Pancreas (tissue), 10 donors: ENCODE results near the gene PLCB2. TPM values are rescaled to one million over a fixed set of nuclear protein-coding genes. Genes with fewer than 3 reads are reported as not detected.
A peak's percentile ranks its signal among the peaks of the same experiment; 100 is the strongest.

Experiments
- ATAC-seq, 4 donors: fragments of 200-7000 bp; cut with Tn5 transposase; one replicate each; pipeline versions ENCODE4 v1.8.0 to v1.9.1; 2020; ENCODE audit warnings: mild to moderate bottlenecking in 4 of 4, moderate library complexity in 4 of 4
- DNase-seq, 6 donors: peaks; one replicate each; pipeline ENCODE4 v3.0.0-alpha.2; 2020
- FAIRE-seq: peaks from 2 replicates; lab custom pipeline; 2012; peaks lifted over from hg19 to GRCh38; lab: Jason Lieb, UNC
- H3K27ac ChIP-seq, 4 donors: fragments of 200-600 bp; sonication (generic); 1 replicate in 3 of 4; 2 replicates in 1 of 4; pipeline versions ENCODE4 v1.5.0 to v1.8.0; 2020
- H3K27me3 ChIP-seq, 4 donors: fragments of 200-600 bp; one replicate each; pipeline ENCODE4 v1.8.0; 2021
- H3K36me3 ChIP-seq, 3 donors: fragments of 200-600 bp; sonication (generic) in 1 of 3; one replicate each; pipeline versions ENCODE4 v1.5.0 to v1.8.0; 2020 to 2021
- H3K4me1 ChIP-seq, 3 donors: fragments of 200-600 bp; one replicate each; pipeline ENCODE4 v1.8.0; 2021
- H3K4me3 ChIP-seq, 4 donors: fragments of 200-600 bp; sonication (generic) in 2 of 4; one replicate each; pipeline versions ENCODE4 v1.5.0 to v1.8.0; 2020 to 2021
- H3K9me3 ChIP-seq, 4 donors: fragments of 200-600 bp; one replicate each; pipeline ENCODE4 v1.8.0; 2021
- WGBS, 2 donors: extraction: QIAGEN DNeasy Blood & Tissue Kit; methylation state at CpG; one replicate each; pipeline ENCODE4 v1.1.7; 2013; 5-methylcytosine and 5-hydroxymethylcytosine counted together
- intact Hi-C, 3 donors: fragments of 100-400 bp; cut with DNase I; formaldehyde crosslinking; loops; one replicate each; pipeline versions ENCODE4 v1.11.1 to v1.14.2; 2022
- polyA plus RNA-seq, 2 donors: library from polyadenylated mRNA; stranded (reverse); fragments of 200-250 nt; gene quantifications; one replicate each; pipeline ENCODE4 v1.2.3, GENCODE V29; 2013
- total RNA-seq, 6 donors: library from RNA; stranded (reverse); fragmentation: NEBNext Ultra II Directional in 4 of 6; extraction: Animal tissue kit (Norgen Biotek cat#: 25700) in 4 of 6; gene quantifications; one replicate each; pipeline versions ENCODE4 v1.2.1 to v1.2.4, GENCODE V29; 2021 to 2023
- TF ChIP-seq, protein P1 (sequence below), 4 donors: fragments of 200-600 bp; sonication (generic) in 3 of 4; IDR thresholded peaks; one replicate each; pipeline versions ENCODE4 v1.5.0 to v1.8.0; 2021; ENCODE audit warnings: antibody characterized with exemption in 4 of 4
- donor health status: healthy with polysubstance abuse.
- donor health status: DM: no; HTN: no; CAD: no; lungs with moderate emphysema.
- donor health status: DM: no; HTN: no; CAD: no.
- donor health status: control.
- donor health status: control.
- donor health status: Bipolar disorder and iron deficiency.
- donor health status: DM: yes; HTN: yes; CAD: no.
- donor health status: DM: no; HTN: no; CAD: no.
- donor health status: DM: no; HTN: no; CAD: no.
- donor health status: DM: yes; HTN: yes; CAD: no.

Gene PLCB2
- total and polyA plus RNA-seq, 8 donors, result 0.94 to 23.5 (median 5.7) TPM

DNA sequence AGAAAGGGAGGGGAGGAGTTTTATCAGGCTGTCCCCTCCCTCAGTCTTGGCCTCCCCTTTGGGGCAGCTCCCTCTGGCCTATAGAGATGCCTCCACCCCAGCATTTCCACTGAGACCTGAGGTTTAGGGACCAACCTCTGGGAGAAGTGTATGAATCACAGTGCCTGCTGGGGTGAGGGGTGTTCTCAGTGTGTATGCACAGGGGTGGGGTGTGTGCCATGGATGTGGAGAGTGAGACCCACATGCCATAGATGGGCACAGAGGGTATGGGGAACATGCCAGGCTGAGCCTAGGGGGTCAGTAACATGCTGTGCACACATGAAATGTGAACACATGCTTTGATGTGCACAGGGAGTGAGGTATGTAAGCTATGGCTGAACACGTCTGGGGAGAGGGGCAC, 12.4 kb downstream of the PLCB2 start:
- Histone ChIP-seq H3K4me3 (no peak overlapping the region), H3K27me3 (no peaks in the 10 kb centered on the region), H3K36me3 (no peaks in the 10 kb centered on the region), H3K4me1 (peaks cover 0 to 10% (median 5%) of the 10 kb centered on the region in 3 donors), H3K9me3 (no peaks in the 10 kb centered on the region), H3K27ac (no peak overlapping the region)
- no peak for FAIRE-seq
- intact Hi-C loops, result no loop called here
- TF ChIP-seq, protein P1, sequence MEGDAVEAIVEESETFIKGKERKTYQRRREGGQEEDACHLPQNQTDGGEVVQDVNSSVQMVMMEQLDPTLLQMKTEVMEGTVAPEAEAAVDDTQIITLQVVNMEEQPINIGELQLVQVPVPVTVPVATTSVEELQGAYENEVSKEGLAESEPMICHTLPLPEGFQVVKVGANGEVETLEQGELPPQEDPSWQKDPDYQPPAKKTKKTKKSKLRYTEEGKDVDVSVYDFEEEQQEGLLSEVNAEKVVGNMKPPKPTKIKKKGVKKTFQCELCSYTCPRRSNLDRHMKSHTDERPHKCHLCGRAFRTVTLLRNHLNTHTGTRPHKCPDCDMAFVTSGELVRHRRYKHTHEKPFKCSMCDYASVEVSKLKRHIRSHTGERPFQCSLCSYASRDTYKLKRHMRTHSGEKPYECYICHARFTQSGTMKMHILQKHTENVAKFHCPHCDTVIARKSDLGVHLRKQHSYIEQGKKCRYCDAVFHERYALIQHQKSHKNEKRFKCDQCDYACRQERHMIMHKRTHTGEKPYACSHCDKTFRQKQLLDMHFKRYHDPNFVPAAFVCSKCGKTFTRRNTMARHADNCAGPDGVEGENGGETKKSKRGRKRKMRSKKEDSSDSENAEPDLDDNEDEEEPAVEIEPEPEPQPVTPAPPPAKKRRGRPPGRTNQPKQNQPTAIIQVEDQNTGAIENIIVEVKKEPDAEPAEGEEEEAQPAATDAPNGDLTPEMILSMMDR (IDR thresholded peaks at IDR 0.05), result no peak
- ATAC-seq, result no peak
- WGBS, 2 donors, result 80 to 91% methylated on average over 1 of the region's 1 CpG
- peak in 2 of 6 donors; percentile 15 to 21 for DNase-seq

- FAIRE-seq (no peak), ATAC-seq (no peak), DNase-seq (peak in 2 of 6 donors; percentile 15 to 48)
- TF ChIP-seq, protein P1 (IDR thresholded peaks at IDR 0.05), result no peak
- intact Hi-C loops, result no loop called here
- WGBS, 2 donors, result 88 to 94% methylated on average over 19 to 20 of the region's 20 CpGs
- H3K4me3 ChIP-seq, result no peak overlapping the region
- no peaks in the 10 kb centered on the region for H3K36me3 ChIP-seq
- peaks cover 0 to 11% (median 5%) of the 10 kb centered on the region in 3 donors for H3K4me1 ChIP-seq
- H3K9me3 ChIP-seq, result no peaks in the 10 kb centered on the region
- H3K27me3 ChIP-seq, result no peaks in the 10 kb centered on the region
- no peak overlapping the region for H3K27ac ChIP-seq
Observed at GRCh38 chr15:40293905-40294895, 13.5 kb downstream of the PLCB2 start.

DNA sequence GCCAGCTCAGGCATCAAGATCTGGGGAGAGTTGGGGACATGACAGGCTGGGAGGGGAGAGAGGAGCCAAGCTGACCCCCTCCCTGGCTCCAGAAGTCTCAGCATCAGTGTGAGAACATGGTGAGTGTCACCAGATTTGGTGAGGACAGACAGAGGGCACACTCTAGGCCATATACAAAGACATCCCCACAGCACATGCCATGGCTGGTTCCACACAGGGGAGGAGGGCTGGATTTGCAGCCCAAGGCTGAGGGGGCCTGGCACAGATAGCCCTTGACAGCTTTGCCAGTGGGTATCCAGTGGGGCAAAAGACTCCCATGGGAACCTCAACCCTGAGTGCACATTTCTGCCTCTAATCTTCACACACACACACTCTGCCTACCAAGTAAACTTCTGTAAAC, 14.7 kb downstream of the PLCB2 start:
- DNase-seq (peak in 2 of 6 donors; percentile 2 to 24), FAIRE-seq (no peak)
- peaks cover 0 to 14% (median 5%) of the 10 kb centered on the region in 3 donors for H3K4me1 ChIP-seq

DNA sequence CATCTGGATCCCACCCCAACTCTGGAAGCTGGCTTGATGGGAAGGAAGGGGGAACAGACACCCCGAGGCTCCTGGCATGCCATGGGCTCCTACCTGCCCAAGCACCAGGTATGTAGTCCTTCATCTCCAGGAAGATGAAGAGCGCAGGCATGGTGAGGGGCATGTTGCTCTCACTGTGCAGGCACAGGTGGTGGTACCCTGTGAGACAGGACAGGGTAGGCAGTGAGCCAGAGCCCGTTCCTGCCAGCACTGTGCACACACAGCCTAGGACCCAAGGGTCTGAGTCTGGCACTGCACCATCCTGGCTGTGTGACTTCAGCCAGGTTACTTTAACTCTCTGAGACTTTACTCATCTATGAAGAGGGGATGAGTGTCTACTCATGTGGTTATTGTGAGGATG, 15.5 kb downstream of the PLCB2 start:
- Histone ChIP-seq H3K4me1 (peaks cover 0 to 14% (median 5%) of the 10 kb centered on the region in 3 donors), H3K27me3 (no peaks in the 10 kb centered on the region), H3K4me3 (no peak overlapping the region), H3K36me3 (no peaks in the 10 kb centered on the region), H3K27ac (no peak overlapping the region), H3K9me3 (no peaks in the 10 kb centered on the region)
- FAIRE-seq (no peak), ATAC-seq (no peak), DNase-seq (peak in 1 of 6 donors; percentile 24)
- intact Hi-C loops, result no loop called here
- WGBS, 2 donors, result 80 to 81% methylated on average over 3 of the region's 3 CpGs
- TF ChIP-seq, protein P1 (IDR thresholded peaks at IDR 0.05), result no peak

More for the DNA sequence above, 14.7 kb downstream of the PLCB2 start:
- no peak for ATAC-seq
- Histone ChIP-seq H3K27me3 (no peaks in the 10 kb centered on the region), H3K36me3 (no peaks in the 10 kb centered on the region), H3K27ac (no peak overlapping the region), H3K4me3 (no peak overlapping the region), H3K9me3 (no peaks in the 10 kb centered on the region)
- intact Hi-C loops, result no loop called here
- TF ChIP-seq, protein P1 (IDR thresholded peaks at IDR 0.05), result no peak
